ENCODE measurements around the gene NR4A2. TPM values are rescaled to one million over a fixed set of nuclear protein-coding genes. Genes with fewer than 3 reads are reported as not detected.
A peak's percentile ranks its signal among the peaks of the same experiment; 100 is the strongest.

Gene NR4A2
- total RNA-seq, 1 experiment from 2014 or later, result 17.9 TPM

DNA sequence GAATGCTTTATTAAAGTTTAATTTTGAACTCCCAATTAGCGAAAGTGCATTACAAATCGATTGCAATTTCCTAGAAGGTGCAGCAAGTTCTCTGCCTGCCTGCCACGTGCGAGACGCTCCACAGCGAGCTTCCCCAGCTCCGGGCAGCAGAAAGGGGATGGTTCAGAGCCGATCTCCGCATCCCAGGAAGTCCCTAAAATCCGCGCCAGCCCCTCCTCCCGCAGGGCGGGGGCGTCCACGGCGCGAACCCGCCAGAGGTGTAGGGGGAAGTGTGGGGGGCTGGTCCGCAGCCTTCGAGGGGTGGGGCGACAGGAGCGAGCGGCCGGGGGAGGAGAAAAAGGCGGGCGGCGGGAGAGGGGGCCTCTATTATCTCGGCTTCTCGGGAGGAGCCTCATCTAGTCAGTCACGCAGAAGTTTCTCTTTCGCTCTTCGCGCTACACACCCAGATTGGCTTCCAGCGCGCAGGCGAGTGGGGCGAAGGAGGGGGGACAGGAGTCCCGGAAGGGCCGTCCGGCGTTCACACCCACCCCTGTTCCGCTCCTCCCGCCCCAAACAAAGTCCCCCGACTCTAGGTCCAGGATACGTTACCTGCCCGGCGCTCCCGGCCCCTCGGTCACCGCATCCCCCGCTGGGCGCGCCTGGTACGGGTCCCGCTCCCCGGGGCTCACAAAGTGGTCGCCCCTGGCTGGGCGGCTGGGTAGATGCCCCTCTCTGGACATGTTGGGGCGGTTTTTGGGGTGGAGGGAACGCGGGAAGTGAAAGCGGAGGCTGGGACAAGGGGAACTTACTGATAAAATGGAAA lies 9.1 kb upstream of the NR4A2 start:
- ChIA-PET RAD21 (ENCODE audit: low non-redundant PET in 1 of 2, low total read pairs in 2 of 2, uncharacterized antibody in 2 of 2, unreplicated experiment in 2 of 2) (interaction anchor here (1.3 to 1.4 kb wide), 2 partner anchors 8 to 58 kb away, joined by 3 to 5 read pairs; no protein-coding TSS in a partner anchor), CTCF (interaction anchor here (1.2 to 1.9 kb wide), 2 partner anchors 231 to 248 kb away, joined by 3 to 7 read pairs; no protein-coding TSS in a partner anchor), POLR2A (interaction anchor here (0.7 to 2.3 kb wide), 11 partner anchors 7 to 244 kb away, joined by 3 to 15 read pairs (median 3); partner anchors contain the start of gene NR4A2)
- H2AFZ ChIP-seq (ENCODE audit: low read depth, low read length, poor library complexity, severe bottlenecking), result no peak overlapping the region
- DNase-seq (ENCODE audit: low read depth, low spot score), result peak; percentile 86
- H3K79me2 ChIP-seq (ENCODE audit: insufficient read depth, low read length), result peaks cover 25% of the 10 kb centered on the region
- intact Hi-C loops (cut with micrococcal nuclease), result loop anchor here (1.0 kb wide), 1 partner anchor 57 kb away; no protein-coding TSS in a partner anchor
- no peaks in the 10 kb centered on the region for H3K36me3 ChIP-seq (ENCODE audit: control insufficient read depth in 1 of 2, insufficient read depth in 2 of 2, low read length in 2 of 2)
- H4K20me1 ChIP-seq (ENCODE audit: insufficient read depth), result no peaks in the 10 kb centered on the region
- peak overlapping the region; percentile 99 for H3K27ac ChIP-seq (ENCODE audit: low read depth, low read length)
- peak overlapping the region; percentile 71 to 77 for H3K4me3 ChIP-seq (replicated peaks in 1 of 2; ENCODE audit: low read depth in 1 of 2, low read length in 2 of 2)
- peaks cover 67 to 89% of the 10 kb centered on the region in 2 experiments for H3K4me1 ChIP-seq (ENCODE audit: control insufficient read depth in 1 of 2, insufficient read depth in 2 of 2, low read length in 2 of 2)
- BruUV-seq (replicated peaks), result no TSS peak
- H3K27me3 ChIP-seq (ENCODE audit: insufficient read depth, low read length), result no peaks in the 10 kb centered on the region
- no peaks in the 10 kb centered on the region for H3K9me3 ChIP-seq (ENCODE audit: control insufficient read depth in 1 of 2, insufficient read depth in 1 of 2, low read depth in 1 of 2, low read length in 2 of 2)
- H3K9me2 ChIP-seq (ENCODE audit: insufficient read depth), result no peaks in the 10 kb centered on the region
- H3K9ac ChIP-seq (ENCODE audit: low read length), result peak overlapping the region; percentile 91
- peak; percentile 74 for ATAC-seq
- TF ChIP-seq YY1 (IDR thresholded peaks at IDR 0.05; ENCODE audit: extremely low read depth, insufficient replicate concordance, low read depth, low read length), result peak; percentile 5
- peak; percentile 43 for TF ChIP-seq POLR2A (IDR thresholded peaks at IDR 0.05; ENCODE audit: borderline replicate concordance, extremely low read depth, insufficient read depth, insufficient read length)
- TF ChIP-seq, protein P1, sequence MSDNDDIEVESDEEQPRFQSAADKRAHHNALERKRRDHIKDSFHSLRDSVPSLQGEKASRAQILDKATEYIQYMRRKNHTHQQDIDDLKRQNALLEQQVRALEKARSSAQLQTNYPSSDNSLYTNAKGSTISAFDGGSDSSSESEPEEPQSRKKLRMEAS (IDR thresholded peaks at IDR 0.05), result no peak
- peak; percentile 96 for TF ChIP-seq POLR2AphosphoS5 (IDR thresholded peaks at IDR 0.05; ENCODE audit: low read depth, low read length)
- H3K4me2 ChIP-seq (ENCODE audit: low read length), result peak overlapping the region; percentile 85

DNA sequence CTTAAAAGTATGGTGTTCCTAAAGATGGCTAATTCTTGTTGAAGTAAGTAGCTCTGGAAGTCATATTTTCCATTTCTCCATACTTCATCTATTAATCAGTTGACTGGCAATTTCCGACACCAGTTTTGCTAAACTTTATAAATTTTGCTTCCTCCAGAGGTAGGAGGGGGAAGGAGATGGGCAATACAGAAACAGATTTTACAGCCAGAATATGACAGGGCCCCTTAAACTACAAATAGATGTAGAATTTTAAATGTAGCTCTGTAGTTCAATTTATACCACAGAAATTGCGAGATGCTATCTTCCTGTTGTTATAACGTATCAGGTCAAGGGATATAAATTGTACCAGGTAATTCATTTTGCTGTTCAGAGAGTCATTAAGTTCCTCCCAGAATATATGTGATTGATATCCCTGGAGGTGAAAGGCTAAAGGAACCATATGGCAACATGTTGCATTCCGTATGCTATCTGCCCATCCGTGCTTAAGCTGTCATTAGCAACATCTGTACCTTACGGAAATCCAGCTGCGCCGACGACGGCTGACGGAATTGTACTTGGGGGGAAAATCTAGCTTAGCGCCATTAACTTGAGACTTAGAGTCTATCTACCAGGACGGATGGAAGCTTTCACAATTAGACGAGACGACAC lies 8.4 kb upstream of the NR4A2 start:
- Histone ChIP-seq H3K4me1 (ENCODE audit: control insufficient read depth in 1 of 2, insufficient read depth in 2 of 2, low read length in 2 of 2) (peaks cover 75 to 89% of the 10 kb centered on the region in 2 experiments), H3K4me3 (replicated peaks in 1 of 2; ENCODE audit: low read depth in 1 of 2, low read length in 2 of 2) (peak overlapping the region; percentile 71 to 77), H3K9me3 (ENCODE audit: control insufficient read depth in 1 of 2, insufficient read depth in 1 of 2, low read depth in 1 of 2, low read length in 2 of 2) (no peaks in the 10 kb centered on the region), H3K36me3 (ENCODE audit: control insufficient read depth in 1 of 2, insufficient read depth in 2 of 2, low read length in 2 of 2) (no peaks in the 10 kb centered on the region), H3K27me3 (ENCODE audit: insufficient read depth, low read length) (no peaks in the 10 kb centered on the region), H3K4me2 (ENCODE audit: low read length) (peak overlapping the region; percentile 85), H3K9me2 (ENCODE audit: insufficient read depth) (no peaks in the 10 kb centered on the region), H3K27ac (ENCODE audit: low read depth, low read length) (peak overlapping the region; percentile 99), H3K9ac (ENCODE audit: low read length) (peak overlapping the region; percentile 91), H2AFZ (ENCODE audit: low read depth, low read length, poor library complexity, severe bottlenecking) (no peak overlapping the region), H4K20me1 (ENCODE audit: insufficient read depth) (no peaks in the 10 kb centered on the region), H3K79me2 (ENCODE audit: insufficient read depth, low read length) (peaks cover 25% of the 10 kb centered on the region)
- ChIA-PET CTCF (interaction anchor here (1.2 kb wide), 1 partner anchor 230 kb away, joined by 3 read pairs; no protein-coding TSS in a partner anchor), RAD21 (ENCODE audit: low non-redundant PET in 1 of 2, low total read pairs in 2 of 2, uncharacterized antibody in 2 of 2, unreplicated experiment in 2 of 2) (interaction anchor here in 1 of 2 experiments (0.7 kb wide), 1 partner anchor 59 kb away, joined by 4 read pairs; no protein-coding TSS in a partner anchor), POLR2A (interaction anchor here (1.0 to 2.3 kb wide), 3 partner anchors 20 to 95 kb away, joined by 3 to 15 read pairs (median 4); no protein-coding TSS in a partner anchor)
- intact Hi-C loops (cut with micrococcal nuclease), result loop anchor here (1.0 kb wide), 1 partner anchor 57 kb away; no protein-coding TSS in a partner anchor
- peak; percentile 73 for TF ChIP-seq POLR2A (IDR thresholded peaks at IDR 0.05; ENCODE audit: borderline replicate concordance, extremely low read depth, insufficient read depth, insufficient read length)
- no peak for TF ChIP-seq EZH2 (IDR thresholded peaks at IDR 0.05)
- BruUV-seq (replicated peaks), result TSS peak; percentile 69
- ATAC-seq (peak; percentile 7; the same call in 1 of the 2 replicates), DNase-seq (ENCODE audit: low read depth, low spot score) (no peak)
